SK-N-SH (cell line): Measurements from ENCODE around the gene ZNF774.

ENCODE experiments used
- FOXJ3 ChIP-seq: sonication (generic); formaldehyde crosslinking; IDR thresholded peaks from 2 replicates; pipeline ENCODE4 v1.5.1; 2020; ENCODE audit warnings: mild to moderate bottlenecking, missing genetic modification reagents
- FOXM1 ChIP-seq: IDR thresholded peaks from 2 replicates; pipeline ENCODE4 v1.4.0; 2012; ENCODE audit warnings: low read depth, mild to moderate bottlenecking
- RFX5 ChIP-seq: IDR thresholded peaks from 2 replicates; pipeline ENCODE4 v1.6.1; 2012; ENCODE audit warnings: mild to moderate bottlenecking, improper control_type of control experiment, low read length
- YY1 ChIP-seq: IDR thresholded peaks from 2 replicates; pipeline ENCODE4 v1.4.0; 2012; ENCODE audit warnings: low read depth, mild to moderate bottlenecking
- TF ChIP-seq, protein P1 (sequence below): fragments of 200-600 bp; sonication (generic); IDR thresholded peaks from 2 replicates; pipeline ENCODE4 v1.6.1; 2017; ENCODE audit warnings: antibody characterized with exemption, mild to moderate bottlenecking, moderate library complexity
- TF ChIP-seq, protein P2 (sequence below): IDR thresholded peaks from 2 replicates; pipeline ENCODE4 v1.6.1; 2012; ENCODE audit warnings: mild to moderate bottlenecking, low read depth, low read length, moderate library complexity

- TF ChIP-seq, protein P1, sequence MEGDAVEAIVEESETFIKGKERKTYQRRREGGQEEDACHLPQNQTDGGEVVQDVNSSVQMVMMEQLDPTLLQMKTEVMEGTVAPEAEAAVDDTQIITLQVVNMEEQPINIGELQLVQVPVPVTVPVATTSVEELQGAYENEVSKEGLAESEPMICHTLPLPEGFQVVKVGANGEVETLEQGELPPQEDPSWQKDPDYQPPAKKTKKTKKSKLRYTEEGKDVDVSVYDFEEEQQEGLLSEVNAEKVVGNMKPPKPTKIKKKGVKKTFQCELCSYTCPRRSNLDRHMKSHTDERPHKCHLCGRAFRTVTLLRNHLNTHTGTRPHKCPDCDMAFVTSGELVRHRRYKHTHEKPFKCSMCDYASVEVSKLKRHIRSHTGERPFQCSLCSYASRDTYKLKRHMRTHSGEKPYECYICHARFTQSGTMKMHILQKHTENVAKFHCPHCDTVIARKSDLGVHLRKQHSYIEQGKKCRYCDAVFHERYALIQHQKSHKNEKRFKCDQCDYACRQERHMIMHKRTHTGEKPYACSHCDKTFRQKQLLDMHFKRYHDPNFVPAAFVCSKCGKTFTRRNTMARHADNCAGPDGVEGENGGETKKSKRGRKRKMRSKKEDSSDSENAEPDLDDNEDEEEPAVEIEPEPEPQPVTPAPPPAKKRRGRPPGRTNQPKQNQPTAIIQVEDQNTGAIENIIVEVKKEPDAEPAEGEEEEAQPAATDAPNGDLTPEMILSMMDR: no peak
- TF ChIP-seq, protein P2, sequence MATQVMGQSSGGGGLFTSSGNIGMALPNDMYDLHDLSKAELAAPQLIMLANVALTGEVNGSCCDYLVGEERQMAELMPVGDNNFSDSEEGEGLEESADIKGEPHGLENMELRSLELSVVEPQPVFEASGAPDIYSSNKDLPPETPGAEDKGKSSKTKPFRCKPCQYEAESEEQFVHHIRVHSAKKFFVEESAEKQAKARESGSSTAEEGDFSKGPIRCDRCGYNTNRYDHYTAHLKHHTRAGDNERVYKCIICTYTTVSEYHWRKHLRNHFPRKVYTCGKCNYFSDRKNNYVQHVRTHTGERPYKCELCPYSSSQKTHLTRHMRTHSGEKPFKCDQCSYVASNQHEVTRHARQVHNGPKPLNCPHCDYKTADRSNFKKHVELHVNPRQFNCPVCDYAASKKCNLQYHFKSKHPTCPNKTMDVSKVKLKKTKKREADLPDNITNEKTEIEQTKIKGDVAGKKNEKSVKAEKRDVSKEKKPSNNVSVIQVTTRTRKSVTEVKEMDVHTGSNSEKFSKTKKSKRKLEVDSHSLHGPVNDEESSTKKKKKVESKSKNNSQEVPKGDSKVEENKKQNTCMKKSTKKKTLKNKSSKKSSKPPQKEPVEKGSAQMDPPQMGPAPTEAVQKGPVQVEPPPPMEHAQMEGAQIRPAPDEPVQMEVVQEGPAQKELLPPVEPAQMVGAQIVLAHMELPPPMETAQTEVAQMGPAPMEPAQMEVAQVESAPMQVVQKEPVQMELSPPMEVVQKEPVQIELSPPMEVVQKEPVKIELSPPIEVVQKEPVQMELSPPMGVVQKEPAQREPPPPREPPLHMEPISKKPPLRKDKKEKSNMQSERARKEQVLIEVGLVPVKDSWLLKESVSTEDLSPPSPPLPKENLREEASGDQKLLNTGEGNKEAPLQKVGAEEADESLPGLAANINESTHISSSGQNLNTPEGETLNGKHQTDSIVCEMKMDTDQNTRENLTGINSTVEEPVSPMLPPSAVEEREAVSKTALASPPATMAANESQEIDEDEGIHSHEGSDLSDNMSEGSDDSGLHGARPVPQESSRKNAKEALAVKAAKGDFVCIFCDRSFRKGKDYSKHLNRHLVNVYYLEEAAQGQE: no peak
- TF ChIP-seq FOXM1: no peak
- no peak for TF ChIP-seq YY1
- TF ChIP-seq FOXJ3: no peak
- no peak for TF ChIP-seq RFX5
Measured at GRCh38 chr15:90337256-90337655, 14.8 kb upstream of the ZNF774 start.
